Neural progenitor cell (in vitro differentiated cells): Measurements from ENCODE around the gene PIGO. TPM values are rescaled to one million over a fixed set of nuclear protein-coding genes. Genes with fewer than 3 reads are reported as not detected.

Experiments used
- DNase-seq: peaks from one replicate; pipeline ENCODE4 v3.0.0-alpha.2; 2016; ENCODE audit warnings: low spot score
- H2AFZ ChIP-seq: fragments of 200-600 bp; sonication (generic); replicated peaks from 2 replicates; pipeline ENCODE4 v1.6.1; 2016; ENCODE audit warnings: antibody characterized with exemption
- H3F3A ChIP-seq: fragments of 200-600 bp; sonication (generic); 2 replicates; pipeline ENCODE4 v1.6.1; 2016; ENCODE audit warnings: antibody characterized with exemption, low read depth
- H3K27ac ChIP-seq: fragments of 200-600 bp; sonication (generic); 2 replicates; pipeline ENCODE4 v1.5.1; 2016; ENCODE audit warnings: mild to moderate bottlenecking
- H3K27me3 ChIP-seq: fragments of 200-600 bp; sonication (generic); 2 replicates; pipeline ENCODE4 v1.6.1; 2016; ENCODE audit warnings: mild to moderate bottlenecking, moderate library complexity
- H3K36me3 ChIP-seq: fragments of 200-600 bp; sonication (generic); 2 replicates; pipeline ENCODE4 v1.5.1; 2016
- H3K4me1 ChIP-seq: fragments of 200-600 bp; sonication (generic); 2 replicates; pipeline ENCODE4 v1.6.1; 2016; ENCODE audit warnings: mixed run types
- H3K4me2 ChIP-seq: fragments of 200-600 bp; sonication (generic); 2 replicates; pipeline ENCODE4 v1.6.1; 2016
- H3K4me3 ChIP-seq: fragments of 200-600 bp; sonication (generic); 2 replicates; pipeline ENCODE4 v1.5.1; 2016
- H3K79me2 ChIP-seq: fragments of 200-600 bp; sonication (generic); 2 replicates; pipeline ENCODE4 v1.6.1; 2016; ENCODE audit warnings: low read depth
- H3K9ac ChIP-seq: fragments of 200-600 bp; sonication (generic); 2 replicates; pipeline ENCODE4 v1.6.1; 2016
- H3K9me3 ChIP-seq: fragments of 200-600 bp; sonication (generic); 2 replicates; pipeline ENCODE4 v1.5.1; 2016; ENCODE audit warnings: low read depth
- H4K20me1 ChIP-seq: fragments of 200-600 bp; sonication (generic); 2 replicates; pipeline ENCODE4 v1.6.1; 2016; ENCODE audit warnings: low read depth
- H3K27ac Mint-ChIP-seq: 3 replicates; pipeline ENCODE4 v1.8.0; 2021; ENCODE audit warnings: mixed read lengths
- H3K27me3 Mint-ChIP-seq: 2 replicates; pipeline ENCODE4 v1.8.0; 2022; ENCODE audit warnings: low read depth, mild to moderate bottlenecking, inconsistent platforms, moderate library complexity, mixed read lengths; ENCODE audit not compliant: insufficient read depth
- H3K36me3 Mint-ChIP-seq: 3 replicates; pipeline ENCODE4 v1.8.0; 2021; ENCODE audit warnings: mixed read lengths
- H3K4me1 Mint-ChIP-seq: 3 replicates; pipeline ENCODE4 v1.8.0; 2021; ENCODE audit warnings: mixed read lengths
- H3K4me3 Mint-ChIP-seq: 3 replicates; pipeline ENCODE4 v1.8.0; 2021; ENCODE audit warnings: mild to moderate bottlenecking, moderate library complexity, mixed read lengths
- H3K9me3 Mint-ChIP-seq: 3 replicates; pipeline ENCODE4 v1.8.0; 2020; ENCODE audit warnings: mixed read lengths
- EZH2 ChIP-seq: fragments of 200-600 bp; sonication (generic); IDR thresholded peaks from 2 replicates; pipeline ENCODE4 v1.6.1; 2017; ENCODE audit warnings: antibody characterized with exemption, mild to moderate bottlenecking, moderate library complexity
- EZH2phosphoT487 ChIP-seq: fragments of 200-600 bp; sonication (generic); IDR thresholded peaks from 2 replicates; pipeline ENCODE4 v1.6.1; 2017; ENCODE audit warnings: antibody characterized with exemption
- total RNA-seq: library from RNA; depleted of rRNA; stranded (reverse); fragments of >200 nt; gene quantifications from 2 replicates; pipeline ENCODE4 v1.2.3, GENCODE V29; 2015; ENCODE audit warnings: low replicate concordance
- TF ChIP-seq, protein P1 (sequence below): fragments of 200-600 bp; sonication (generic); IDR thresholded peaks from 2 replicates; pipeline ENCODE4 v1.5.1; 2017; ENCODE audit warnings: antibody characterized with exemption, mild to moderate bottlenecking

Gene PIGO
- total RNA-seq, 1 donor from 2014 or later, result 12.3 TPM

DNA sequence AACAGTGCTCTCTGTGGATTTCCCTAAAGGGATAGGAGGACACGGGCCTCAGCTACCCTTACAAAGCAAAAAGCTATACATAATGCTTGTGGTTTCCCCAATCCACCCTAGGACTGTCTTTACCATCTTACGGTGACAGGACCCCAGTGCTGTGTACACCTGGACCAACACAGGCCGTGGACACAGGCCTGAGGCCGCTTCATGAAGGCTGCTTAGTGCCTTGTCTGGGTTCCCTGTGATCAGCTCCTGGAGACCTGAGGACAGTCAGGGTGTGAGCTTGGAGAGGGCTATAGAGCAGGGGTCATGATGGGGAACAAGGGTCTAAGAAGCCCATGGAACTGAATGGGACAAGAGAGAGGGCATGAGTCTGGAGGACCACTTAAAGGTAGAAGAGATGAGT is 19.5 kb downstream of the PIGO start:
- Histone ChIP-seq H3K4me3 (no peak overlapping the region), H3K27ac (no peak overlapping the region), H2AFZ (no peak overlapping the region), H3K4me2 (no peak overlapping the region), H3K36me3 (no peaks in the 10 kb centered on the region), H3K79me2 (peaks cover 35% of the 10 kb centered on the region), H3F3A (peaks cover 24% of the 10 kb centered on the region), H3K27me3 (no peaks in the 10 kb centered on the region), H4K20me1 (peaks cover 7% of the 10 kb centered on the region), H3K9ac (no peak overlapping the region), H3K4me1 (peaks cover 20% of the 10 kb centered on the region), H3K9me3 (no peaks in the 10 kb centered on the region)
- TF ChIP-seq EZH2 (no peak), EZH2phosphoT487 (no peak)
- TF ChIP-seq, protein P1, sequence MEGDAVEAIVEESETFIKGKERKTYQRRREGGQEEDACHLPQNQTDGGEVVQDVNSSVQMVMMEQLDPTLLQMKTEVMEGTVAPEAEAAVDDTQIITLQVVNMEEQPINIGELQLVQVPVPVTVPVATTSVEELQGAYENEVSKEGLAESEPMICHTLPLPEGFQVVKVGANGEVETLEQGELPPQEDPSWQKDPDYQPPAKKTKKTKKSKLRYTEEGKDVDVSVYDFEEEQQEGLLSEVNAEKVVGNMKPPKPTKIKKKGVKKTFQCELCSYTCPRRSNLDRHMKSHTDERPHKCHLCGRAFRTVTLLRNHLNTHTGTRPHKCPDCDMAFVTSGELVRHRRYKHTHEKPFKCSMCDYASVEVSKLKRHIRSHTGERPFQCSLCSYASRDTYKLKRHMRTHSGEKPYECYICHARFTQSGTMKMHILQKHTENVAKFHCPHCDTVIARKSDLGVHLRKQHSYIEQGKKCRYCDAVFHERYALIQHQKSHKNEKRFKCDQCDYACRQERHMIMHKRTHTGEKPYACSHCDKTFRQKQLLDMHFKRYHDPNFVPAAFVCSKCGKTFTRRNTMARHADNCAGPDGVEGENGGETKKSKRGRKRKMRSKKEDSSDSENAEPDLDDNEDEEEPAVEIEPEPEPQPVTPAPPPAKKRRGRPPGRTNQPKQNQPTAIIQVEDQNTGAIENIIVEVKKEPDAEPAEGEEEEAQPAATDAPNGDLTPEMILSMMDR, result no peak
- peaks cover 3% of the 10 kb centered on the region for H3K27me3 Mint-ChIP-seq
- H3K9me3 Mint-ChIP-seq, result no peaks in the 10 kb centered on the region
- peaks cover 36% of the 10 kb centered on the region for H3K4me1 Mint-ChIP-seq
- H3K4me3 Mint-ChIP-seq, result peak overlapping the region; percentile 18
- no peak overlapping the region for H3K27ac Mint-ChIP-seq
- DNase-seq, result no peak
- H3K36me3 Mint-ChIP-seq, result peaks cover 26% of the 10 kb centered on the region

DNA sequence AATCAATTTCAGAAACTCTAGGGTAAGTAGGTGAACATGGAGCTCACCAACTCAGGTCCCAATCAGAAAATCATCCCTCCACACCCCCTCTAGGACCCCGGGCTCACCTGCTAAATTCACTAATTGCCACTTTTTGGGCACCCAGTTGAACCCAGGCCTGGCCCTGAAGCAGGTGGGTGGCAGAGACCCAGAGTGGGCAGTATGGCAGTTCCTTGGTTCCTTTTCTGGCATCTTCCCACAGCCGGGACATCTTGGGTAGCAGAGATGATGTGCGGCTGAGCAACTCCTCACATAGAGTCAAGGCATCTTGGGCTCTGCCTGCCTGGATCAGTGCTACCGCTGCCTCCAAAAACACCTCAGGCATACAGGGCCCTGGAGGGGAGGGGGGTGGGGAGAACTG is 21.0 kb downstream of the PIGO start:
- peaks cover 29% of the 10 kb centered on the region for H3K36me3 Mint-ChIP-seq
- Histone ChIP-seq H3K79me2 (peaks cover 50% of the 10 kb centered on the region), H3K9me3 (no peaks in the 10 kb centered on the region), H3K4me1 (peaks cover 25% of the 10 kb centered on the region), H3K27ac (no peak overlapping the region), H4K20me1 (peaks cover 21% of the 10 kb centered on the region), H3F3A (peaks cover 31% of the 10 kb centered on the region), H2AFZ (no peak overlapping the region), H3K4me3 (no peak overlapping the region), H3K4me2 (no peak overlapping the region), H3K36me3 (no peaks in the 10 kb centered on the region), H3K27me3 (no peaks in the 10 kb centered on the region), H3K9ac (no peak overlapping the region)
- no peaks in the 10 kb centered on the region for H3K9me3 Mint-ChIP-seq
- TF ChIP-seq EZH2phosphoT487 (no peak), EZH2 (no peak)
- TF ChIP-seq, protein P1, result no peak
- no peak for DNase-seq
- H3K27me3 Mint-ChIP-seq, result peaks cover 5% of the 10 kb centered on the region
- H3K4me3 Mint-ChIP-seq, result no peak overlapping the region
- H3K4me1 Mint-ChIP-seq, result peaks cover 46% of the 10 kb centered on the region
- H3K27ac Mint-ChIP-seq, result no peak overlapping the region

DNA sequence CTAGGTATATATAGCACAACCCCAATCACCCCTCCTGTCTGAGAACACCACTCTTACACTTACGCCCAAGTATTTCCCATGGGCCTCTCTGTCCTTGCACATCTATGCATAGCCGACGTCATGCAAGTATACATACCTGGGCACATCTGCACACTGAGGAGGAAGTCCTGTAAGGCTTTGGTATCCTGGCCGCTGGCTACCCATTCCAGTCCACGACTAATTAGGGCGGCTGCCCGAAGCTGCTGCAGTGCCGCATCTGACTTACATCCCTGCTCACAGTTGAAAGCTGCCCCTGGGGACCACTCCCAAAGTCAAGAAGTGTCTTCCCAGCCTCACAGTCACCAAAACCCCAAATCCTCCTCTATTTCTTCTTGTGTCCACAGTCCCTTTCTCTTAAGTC is 21.6 kb downstream of the PIGO start:
- Histone ChIP-seq H3F3A (peaks cover 27% of the 10 kb centered on the region), H3K36me3 (no peaks in the 10 kb centered on the region), H4K20me1 (peaks cover 27% of the 10 kb centered on the region), H2AFZ (no peak overlapping the region), H3K27ac (no peak overlapping the region), H3K9me3 (no peaks in the 10 kb centered on the region), H3K79me2 (peaks cover 56% of the 10 kb centered on the region), H3K9ac (no peak overlapping the region), H3K27me3 (no peaks in the 10 kb centered on the region), H3K4me3 (no peak overlapping the region), H3K4me2 (no peak overlapping the region), H3K4me1 (peaks cover 27% of the 10 kb centered on the region)
- no peak for TF ChIP-seq EZH2
- TF ChIP-seq, protein P1, result no peak
- TF ChIP-seq EZH2phosphoT487, result no peak
- Mint-ChIP-seq H3K36me3 (peaks cover 32% of the 10 kb centered on the region), H3K4me3 (no peak overlapping the region), H3K9me3 (no peaks in the 10 kb centered on the region), H3K27ac (no peak overlapping the region), H3K27me3 (peaks cover 7% of the 10 kb centered on the region), H3K4me1 (peaks cover 47% of the 10 kb centered on the region)
- no peak for DNase-seq
